K562 (cell line): Measurements from ENCODE around the gene GPC1. TPM values are rescaled to one million over a fixed set of nuclear protein-coding genes. Genes with fewer than 3 reads are reported as not detected.

ENCODE experiments used
- CREB5 ChIP-seq: fragments of 250-450 bp; sonication (Bioruptor Pico); IDR thresholded peaks from 2 replicates; pipeline ENCODE4 v1.5.0; 2020; ENCODE audit warnings: mild to moderate bottlenecking
- FOXJ3 ChIP-seq: sonication (generic); formaldehyde crosslinking; IDR thresholded peaks from 2 replicates; pipeline ENCODE4 v1.4.0; 2020; ENCODE audit warnings: mild to moderate bottlenecking, missing genetic modification reagents
- GATA2 ChIP-seq: sonication (generic); formaldehyde crosslinking; IDR thresholded peaks from 2 replicates; pipeline ENCODE4 v1.4.0; 2020; ENCODE audit warnings: mild to moderate bottlenecking, missing genetic modification reagents
- GTF2E2 ChIP-seq: fragments of 200-800 bp; sonication (Bioruptor generic); IDR thresholded peaks from 2 replicates; pipeline ENCODE4 v1.6.1; 2016; ENCODE audit warnings: missing genetic modification characterization, missing compliant biosample characterization
- MEF2D ChIP-seq: conservative IDR thresholded peaks from 2 replicates; pipeline ENCODE4 v1.6.1; 2016; ENCODE audit warnings: low read depth, missing genetic modification characterization, missing compliant biosample characterization
- NCOA2 ChIP-seq, 2 experiments: fragments of 450-650 bp; IDR thresholded peaks; 2 replicates each; pipeline ENCODE4 v1.6.1; 2018; ENCODE audit warnings: mild to moderate bottlenecking in 2 of 2, moderate library complexity in 1 of 2; ENCODE audit not compliant: partially characterized antibody in 2 of 2
- NR1H2 ChIP-seq: sonication (generic); formaldehyde crosslinking; IDR thresholded peaks from 2 replicates; pipeline ENCODE4 v1.4.0; 2020; ENCODE audit warnings: mild to moderate bottlenecking, missing genetic modification reagents
- SIN3B ChIP-seq: fragments of 450-650 bp; IDR thresholded peaks from 2 replicates; pipeline ENCODE4 v1.6.1; 2017; ENCODE audit warnings: low read depth, mild to moderate bottlenecking, moderate library complexity
- UBTF ChIP-seq, 2 experiments: IDR thresholded peaks; 2 replicates each; pipeline ENCODE4 v1.6.1; 2012; ENCODE audit warnings: improper control_type of control experiment in 2 of 2, low read depth in 2 of 2, low read length in 2 of 2, borderline replicate concordance in 1 of 2
- XRCC3 ChIP-seq: fragments of 450-650 bp; IDR thresholded peaks from 2 replicates; pipeline ENCODE4 v1.6.1; 2017; ENCODE audit warnings: mild to moderate bottlenecking, moderate library complexity
- ZNF347 ChIP-seq: fragments of 450-650 bp; formaldehyde crosslinking; IDR thresholded peaks from 2 replicates; pipeline ENCODE4 v1.4.0; 2020; ENCODE audit warnings: low read depth, mild to moderate bottlenecking, moderate library complexity
- ZNF384 ChIP-seq: IDR thresholded peaks from 2 replicates; pipeline ENCODE4 v1.6.1; 2012; ENCODE audit warnings: low read depth, low read length, improper control_type of control experiment
- polyA plus RNA-seq, 8 experiments: library from polyadenylated mRNA; depleted of rRNA in 4 of 8; stranded (reverse) in 5 of 8; unstranded in 3 of 8; fragments of >200 nt; fragmentation: Nextera tagmentation in 2 of 8; fragmentation: Illumina TruSeq in 1 of 8; extraction: Ambion mirVana in 2 of 8; extraction: Trizol in 1 of 8; gene quantifications; 2 replicates each; pipeline versions ENCODE4 v1.2.1 to v1.2.3, GENCODE V29; 2011 to 2014; ENCODE audit warnings: inconsistent platforms in 1 of 8, missing spikeins in 1 of 8
- total RNA-seq, 7 experiments: library from RNA; depleted of rRNA in 6 of 7; stranded (reverse); fragments of >200 nt in 6 of 7; fragmentation: Illumina TruSeq in 2 of 7; extraction: Trizol in 2 of 7; gene quantifications; 2 replicates each; pipeline versions ENCODE4 v1.2.1 to v1.2.3, GENCODE V29; 2011 to 2021; ENCODE audit warnings: low replicate concordance in 1 of 7
- TF ChIP-seq, protein P1 (sequence below): fragments of 250-450 bp; sonication (Bioruptor Pico); IDR thresholded peaks from 2 replicates; pipeline ENCODE4 v1.8.0; 2022; ENCODE audit warnings: moderate library complexity, mild to moderate bottlenecking, inconsistent platforms

Gene GPC1
- total and polyA plus RNA-seq, 9 of the 15 experiments (the other 6 are each of a cell fraction or from before 2014, with no cell fraction given): 0.07 to 0.82 (median 0.14) TPM; not detected in 3

DNA sequence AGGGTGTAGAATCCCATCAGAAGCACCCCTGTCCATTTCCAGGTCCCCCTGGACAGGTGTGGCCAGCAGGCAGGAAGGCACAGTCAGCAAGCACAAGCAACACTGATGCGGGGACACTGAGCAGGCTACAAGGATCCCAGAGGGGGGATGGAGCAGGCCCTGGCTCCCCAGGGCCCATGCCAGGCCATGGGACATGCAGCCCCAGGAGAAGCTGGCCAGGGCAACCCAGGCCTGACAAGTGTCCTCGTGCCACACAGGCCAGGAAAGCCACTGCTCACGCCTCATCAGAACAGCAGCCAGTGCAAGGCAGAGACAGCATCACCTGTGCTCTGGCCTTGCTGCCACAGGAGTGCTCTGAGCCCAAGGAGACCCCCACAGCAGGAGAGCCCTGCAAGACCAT lies 14.1 kb upstream of the GPC1 start (continued):
- TF ChIP-seq MEF2D (tag): no peak
- no peak for TF ChIP-seq ZNF384
- no peak for TF ChIP-seq NCOA2 (IDR thresholded peaks at IDR 0.05; ENCODE audit: partially characterized antibody in 2 of 2)
- TF ChIP-seq, protein P1, sequence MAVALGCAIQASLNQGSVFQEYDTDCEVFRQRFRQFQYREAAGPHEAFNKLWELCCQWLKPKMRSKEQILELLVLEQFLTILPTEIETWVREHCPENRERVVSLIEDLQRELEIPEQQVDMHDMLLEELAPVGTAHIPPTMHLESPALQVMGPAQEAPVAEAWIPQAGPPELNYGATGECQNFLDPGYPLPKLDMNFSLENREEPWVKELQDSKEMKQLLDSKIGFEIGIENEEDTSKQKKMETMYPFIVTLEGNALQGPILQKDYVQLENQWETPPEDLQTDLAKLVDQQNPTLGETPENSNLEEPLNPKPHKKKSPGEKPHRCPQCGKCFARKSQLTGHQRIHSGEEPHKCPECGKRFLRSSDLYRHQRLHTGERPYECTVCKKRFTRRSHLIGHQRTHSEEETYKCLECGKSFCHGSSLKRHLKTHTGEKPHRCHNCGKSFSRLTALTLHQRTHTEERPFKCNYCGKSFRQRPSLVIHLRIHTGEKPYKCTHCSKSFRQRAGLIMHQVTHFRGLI (CRISPR knock-in tag): no peak
- TF ChIP-seq NR1H2: no peak
- no peak for TF ChIP-seq GATA2 (CRISPR knock-in tag)
- TF ChIP-seq FOXJ3 (CRISPR knock-in tag): no peak
- TF ChIP-seq CREB5 (CRISPR knock-in tag): no peak
- no peak for TF ChIP-seq UBTF (IDR thresholded peaks at IDR 0.05; ENCODE audit: borderline replicate concordance in 1 of 2, low read depth in 2 of 2, low read length in 2 of 2)
- TF ChIP-seq XRCC3: no peak
- TF ChIP-seq GTF2E2: no peak
- TF ChIP-seq ZNF347: no peak
- TF ChIP-seq SIN3B: no peak
- TF ChIP-seq, all 486 proteins: peak for 0
